ENCODE measurements around the gene EBF4. TPM values are rescaled to one million over a fixed set of nuclear protein-coding genes. Genes with fewer than 3 reads are reported as not detected.
"Not testable (repeated sequence)": the region's sequence is repeated elsewhere in the genome, so short reads cannot be mapped to it uniquely, and the experiment has no call there.

Gene EBF4
- total RNA-seq, 1 donor from 2014 or later = 15.3 TPM

- intact Hi-C loops (cut with DNase I) = no loop called here
- peak; percentile 96 to 99 for ATAC-seq
- Histone ChIP-seq H3K27me3 (ENCODE audit: low read depth) (no peaks in the 10 kb centered on the region), H3K4me1 (peaks cover 10% of the 10 kb centered on the region), H3K4me3 (peak within 1 kb of the TSS; percentile 93), H3K36me3 (peaks cover 38% of the 10 kb centered on the region), H3K27ac (peak within 1 kb of the TSS; percentile 90), H3K9me3 (no peaks in the 10 kb centered on the region)
- TF ChIP-seq CTCF (IDR thresholded peaks at IDR 0.05) = no peak
- DNase-seq = peak; percentile 95
These were observed 28.5 kb upstream of the EBF4 start, which contains the start of gene IDH3B for GRCh38 chr20:2663887-2664719. Gene IDH3B, minus strand, starts transcription at chr20:2664216. Its CDS starts 28 bp downstream, at chr20:2664188.

DNA sequence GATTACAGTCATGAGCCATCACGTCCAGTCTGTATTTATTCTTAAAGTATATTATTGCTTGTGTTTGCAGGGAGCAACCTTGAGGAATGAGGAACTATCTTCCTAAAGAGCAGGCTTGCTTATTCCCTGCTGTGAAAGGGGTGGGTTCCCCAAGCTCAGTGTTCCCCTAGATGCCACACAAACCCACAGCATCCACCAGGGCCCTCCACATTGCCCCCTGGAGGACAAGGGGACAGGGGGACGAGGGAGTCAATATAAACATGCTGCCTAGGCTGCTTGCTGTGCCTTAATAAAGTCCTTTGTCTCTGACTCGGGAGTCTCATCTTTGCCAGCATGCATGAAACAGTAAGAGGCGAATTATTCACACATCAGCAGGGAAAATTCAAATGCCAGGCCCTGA lies 20.6 kb upstream of the EBF4 start:
- Histone ChIP-seq H3K9me3 (no peaks in the 10 kb centered on the region), H3K4me3 (no peak overlapping the region), H3K27ac (no peak overlapping the region), H3K27me3 (ENCODE audit: low read depth) (no peaks in the 10 kb centered on the region), H3K4me1 (no peaks in the 10 kb centered on the region), H3K36me3 (no peaks in the 10 kb centered on the region)
- DNase-seq (no peak), ATAC-seq (no peak)
- no peak for TF ChIP-seq CTCF (IDR thresholded peaks at IDR 0.05)
- intact Hi-C loops (cut with DNase I) = no loop called here

DNA sequence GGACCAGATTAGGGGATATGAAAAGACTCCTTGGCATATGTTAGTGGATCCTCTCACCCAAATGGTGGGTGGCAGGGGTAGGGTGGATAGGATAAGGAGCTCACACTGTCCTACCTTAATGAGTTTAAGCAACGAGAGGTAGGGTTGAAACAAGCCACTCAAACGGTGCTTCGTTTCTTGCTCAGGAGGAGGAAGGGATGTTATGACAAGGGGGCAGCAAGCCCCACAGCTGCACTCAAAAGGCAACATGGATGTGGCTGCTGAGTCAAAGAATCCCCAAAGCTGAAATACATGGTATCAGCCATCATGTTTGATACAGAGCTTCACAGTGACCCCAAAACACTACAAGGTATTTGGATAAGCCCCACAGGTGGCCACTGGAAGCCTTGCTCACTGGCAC lies 20.1 kb upstream of the EBF4 start:
- Histone ChIP-seq H3K27ac (no peak overlapping the region), H3K27me3 (ENCODE audit: low read depth) (peaks cover 4% of the 10 kb centered on the region), H3K9me3 (no peaks in the 10 kb centered on the region), H3K4me1 (no peaks in the 10 kb centered on the region), H3K36me3 (no peaks in the 10 kb centered on the region), H3K4me3 (no peak overlapping the region)
- intact Hi-C loops (cut with DNase I) = no loop called here
- ATAC-seq (no peak), DNase-seq (no peak)
- no peak for TF ChIP-seq CTCF (IDR thresholded peaks at IDR 0.05)

GRCh38 chr20:2673453-2673852 lies 19.1 kb upstream of the EBF4 start:
- Histone ChIP-seq H3K27ac (no peak overlapping the region), H3K4me3 (no peak overlapping the region), H3K36me3 (no peaks in the 10 kb centered on the region), H3K27me3 (ENCODE audit: low read depth) (peaks cover 8% of the 10 kb centered on the region), H3K4me1 (no peaks in the 10 kb centered on the region), H3K9me3 (no peaks in the 10 kb centered on the region)
- intact Hi-C loops (cut with DNase I) = no loop called here
- no peak for TF ChIP-seq CTCF (IDR thresholded peaks at IDR 0.05)
- DNase-seq (no peak), ATAC-seq (no peak)

GRCh38 chr20:2680046-2680445 lies 12.5 kb upstream of the EBF4 start:
- DNase-seq (no peak), ATAC-seq (no peak)
- H3K4me3 ChIP-seq = no peak overlapping the region
- no peak for TF ChIP-seq CTCF (IDR thresholded peaks at IDR 0.05)
- H3K27me3 ChIP-seq (ENCODE audit: low read depth) = peaks cover 12% of the 10 kb centered on the region
- H3K27ac ChIP-seq = no peak overlapping the region
- intact Hi-C loops (cut with DNase I) = no loop called here
- H3K36me3 ChIP-seq = no peaks in the 10 kb centered on the region
- no peaks in the 10 kb centered on the region for H3K4me1 ChIP-seq
- no peaks in the 10 kb centered on the region for H3K9me3 ChIP-seq

DNA sequence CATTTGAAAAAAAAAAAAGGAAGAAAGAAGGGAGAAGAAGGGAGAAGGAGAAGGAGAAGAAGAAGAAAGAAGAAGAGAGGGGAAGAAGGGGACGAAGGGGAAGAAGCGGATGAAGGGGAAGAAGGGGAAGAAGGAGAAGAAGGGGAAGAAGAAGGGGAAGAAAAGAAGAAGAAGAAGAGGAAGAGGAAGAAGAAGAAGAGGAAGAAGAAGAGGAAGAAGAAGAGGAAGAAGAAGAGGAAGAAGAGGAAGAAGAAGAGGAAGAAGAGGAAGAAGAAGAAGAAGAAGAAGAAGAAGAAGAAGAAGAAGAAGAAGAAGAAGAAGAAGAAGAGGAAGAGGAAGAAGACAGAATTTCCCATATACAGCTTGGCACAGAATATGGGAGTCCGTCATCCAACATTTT lies 10.5 kb upstream of the EBF4 start:
- H3K9me3 ChIP-seq; H3K36me3 ChIP-seq; H3K27ac ChIP-seq; intact Hi-C loops (cut with DNase I); H3K4me3 ChIP-seq; ATAC-seq; DNase-seq; H3K4me1 ChIP-seq: not testable (repeated sequence)
- H3K27me3 ChIP-seq (ENCODE audit: low read depth) = peaks cover 17% of the 10 kb centered on the region

DNA sequence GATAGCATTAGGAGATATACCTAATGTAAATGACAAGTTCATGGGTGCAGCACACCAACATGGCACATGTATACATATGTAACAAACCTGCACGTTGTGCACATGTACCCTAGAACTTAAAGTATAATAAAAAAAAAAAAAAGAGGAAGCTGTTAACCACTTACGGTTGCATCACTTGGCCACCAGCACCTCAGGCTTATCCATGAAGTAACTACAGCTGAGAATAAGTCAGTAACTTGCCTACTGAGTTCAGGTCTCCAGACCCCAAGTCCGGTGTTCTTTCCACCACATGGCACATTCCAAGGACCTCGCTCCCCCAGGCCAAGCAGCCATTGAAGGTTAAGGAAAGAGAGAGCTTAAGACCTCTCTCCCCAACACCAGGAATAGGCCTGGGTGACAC lies 7.8 kb upstream of the EBF4 start:
- intact Hi-C loops (cut with DNase I); H3K4me1 ChIP-seq; H3K27ac ChIP-seq; H3K36me3 ChIP-seq; H3K9me3 ChIP-seq; H3K27me3 ChIP-seq (ENCODE audit: low read depth); ATAC-seq; DNase-seq; H3K4me3 ChIP-seq: not testable (repeated sequence)
